NB4 (cell line): ENCODE measurements around the gene KIAA1958.

Source experiments
- POLR2A ChIP-seq: IDR thresholded peaks from 2 replicates; pipeline ENCODE4 v1.6.1; 2011; ENCODE audit warnings: mild to moderate bottlenecking; ENCODE audit not compliant: insufficient read length; ENCODE audit errors: extremely low read depth
- TF ChIP-seq, protein P1 (sequence below): IDR thresholded peaks from one replicate; pipeline ENCODE4 v1.5.1; 2012; ENCODE audit warnings: low read depth, low read length
- TF ChIP-seq, protein P2 (sequence below): IDR thresholded peaks from 2 replicates; pipeline ENCODE4 v1.6.1; 2011; ENCODE audit warnings: low read depth, low read length

DNA sequence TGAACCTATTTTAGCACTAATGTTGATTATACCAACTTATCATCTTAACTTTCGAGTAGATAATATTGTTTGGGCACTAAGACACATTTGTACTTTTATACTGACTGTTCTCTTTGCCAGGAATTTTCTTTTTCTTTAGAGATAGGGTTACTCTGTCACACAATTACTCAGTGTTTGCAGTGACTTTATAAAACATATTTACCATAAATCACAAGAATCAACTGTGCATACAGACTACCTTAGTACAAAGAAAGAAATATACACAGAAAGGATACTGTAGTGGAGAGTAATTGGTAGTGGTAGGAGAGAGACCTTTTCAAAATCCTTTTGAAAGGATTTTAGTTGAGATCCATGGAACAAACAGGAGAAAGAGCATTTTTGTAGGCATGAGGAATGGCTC, 40.3 kb downstream of the KIAA1958 start:
- no peak for TF ChIP-seq POLR2A
- TF ChIP-seq, protein P1, sequence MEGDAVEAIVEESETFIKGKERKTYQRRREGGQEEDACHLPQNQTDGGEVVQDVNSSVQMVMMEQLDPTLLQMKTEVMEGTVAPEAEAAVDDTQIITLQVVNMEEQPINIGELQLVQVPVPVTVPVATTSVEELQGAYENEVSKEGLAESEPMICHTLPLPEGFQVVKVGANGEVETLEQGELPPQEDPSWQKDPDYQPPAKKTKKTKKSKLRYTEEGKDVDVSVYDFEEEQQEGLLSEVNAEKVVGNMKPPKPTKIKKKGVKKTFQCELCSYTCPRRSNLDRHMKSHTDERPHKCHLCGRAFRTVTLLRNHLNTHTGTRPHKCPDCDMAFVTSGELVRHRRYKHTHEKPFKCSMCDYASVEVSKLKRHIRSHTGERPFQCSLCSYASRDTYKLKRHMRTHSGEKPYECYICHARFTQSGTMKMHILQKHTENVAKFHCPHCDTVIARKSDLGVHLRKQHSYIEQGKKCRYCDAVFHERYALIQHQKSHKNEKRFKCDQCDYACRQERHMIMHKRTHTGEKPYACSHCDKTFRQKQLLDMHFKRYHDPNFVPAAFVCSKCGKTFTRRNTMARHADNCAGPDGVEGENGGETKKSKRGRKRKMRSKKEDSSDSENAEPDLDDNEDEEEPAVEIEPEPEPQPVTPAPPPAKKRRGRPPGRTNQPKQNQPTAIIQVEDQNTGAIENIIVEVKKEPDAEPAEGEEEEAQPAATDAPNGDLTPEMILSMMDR = no peak
- TF ChIP-seq, protein P2, sequence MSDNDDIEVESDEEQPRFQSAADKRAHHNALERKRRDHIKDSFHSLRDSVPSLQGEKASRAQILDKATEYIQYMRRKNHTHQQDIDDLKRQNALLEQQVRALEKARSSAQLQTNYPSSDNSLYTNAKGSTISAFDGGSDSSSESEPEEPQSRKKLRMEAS = no peak
